NCI-H82 (cell line): ENCODE data around the gene RPL12.

ENCODE experiments used
- DNase-seq: peaks from one replicate; lab custom pipeline; 2025; lab: John Stamatoyannopoulos, UW

Gene RPL12

DNA sequence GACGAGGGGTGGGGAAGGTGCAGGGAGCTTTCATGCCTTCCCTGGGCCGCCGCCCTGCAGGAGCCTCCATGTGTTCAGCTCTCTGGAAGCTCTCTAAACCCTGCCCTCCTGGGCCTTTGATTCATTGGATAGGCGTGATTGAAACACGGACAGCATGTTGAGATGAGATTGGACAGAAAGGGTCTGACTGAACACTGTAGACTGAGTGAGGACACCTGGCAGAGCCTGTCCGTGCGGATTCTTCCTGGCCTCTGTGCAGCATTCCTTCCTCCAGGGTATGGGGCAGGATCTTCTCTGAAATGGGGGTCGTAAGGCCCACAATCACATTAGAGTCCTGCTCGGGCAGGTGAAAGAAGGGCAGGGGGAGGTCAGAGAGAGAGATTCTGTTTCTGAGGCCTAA lies 12.8 kb downstream of the RPL12 start:
- no peak for DNase-seq

GRCh38 chr9:127437497-127438264 lies 13.5 kb downstream of the RPL12 start:
- no peak for DNase-seq

- no peak for DNase-seq
Observed at GRCh38 chr9:127430415-127430814, 20.8 kb downstream of the RPL12 start.

DNA sequence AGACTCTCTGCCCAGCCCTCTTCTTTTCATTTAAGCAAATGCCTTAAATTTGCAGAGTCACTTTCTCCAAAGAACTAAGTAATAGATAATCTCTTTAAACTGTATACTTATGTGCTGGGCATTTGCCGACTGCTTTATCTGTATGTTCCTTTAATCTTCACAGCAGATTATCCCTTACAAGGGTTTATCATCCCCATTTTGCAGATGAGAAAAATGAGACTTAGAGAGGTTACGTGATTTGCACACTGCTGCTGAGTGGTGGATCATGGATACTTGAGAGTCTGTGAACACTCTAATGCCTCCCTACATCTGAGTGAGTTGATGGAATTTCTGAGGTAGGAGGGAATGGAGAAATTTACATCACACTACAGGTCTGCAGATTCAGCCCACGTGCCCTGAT lies 22.9 kb downstream of the RPL12 start:
- DNase-seq, result peak; percentile 41

GRCh38 chr9:127426756-127427155 lies 24.4 kb downstream of the RPL12 start:
- DNase-seq, result no peak

- DNase-seq, result peak; percentile 54
Observed at GRCh38 chr9:127424676-127424999, 26.6 kb downstream of the RPL12 start.

DNA sequence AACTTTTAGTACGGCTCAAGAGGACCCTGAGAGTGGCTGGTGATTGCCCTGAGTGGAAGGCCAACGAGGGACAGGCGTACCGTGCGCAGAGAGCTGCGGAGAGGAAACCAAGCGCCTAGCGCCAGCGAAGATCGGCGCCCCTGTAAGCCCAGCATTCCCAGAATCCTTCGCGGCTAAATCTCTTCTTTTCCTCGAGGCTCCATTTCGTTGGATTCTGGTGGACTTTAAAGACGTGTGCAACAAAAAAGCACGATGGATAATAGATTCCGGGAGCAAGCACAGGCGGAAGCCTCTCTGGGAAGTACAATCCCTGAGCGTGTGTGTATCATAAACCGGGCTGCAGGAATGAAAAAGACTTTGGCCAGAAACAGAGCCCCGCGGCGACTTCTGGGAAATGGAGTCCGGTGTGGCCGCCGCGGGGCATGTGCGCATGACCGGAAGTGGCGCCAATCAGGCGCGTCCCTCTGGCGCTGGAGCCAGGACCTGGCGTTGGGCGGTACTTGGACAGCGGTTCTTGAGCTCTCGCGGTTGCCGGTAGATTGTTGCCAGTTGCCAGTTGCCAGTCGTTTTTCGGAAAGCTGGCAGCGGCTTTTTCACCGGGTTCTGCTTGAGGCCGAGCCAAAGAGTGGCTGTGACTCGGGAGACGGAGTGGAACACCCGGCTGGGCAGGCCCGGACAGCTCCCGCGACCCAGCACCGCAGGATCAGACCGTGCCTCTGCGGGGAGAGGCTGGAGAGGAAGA lies 27.1 kb downstream of the RPL12 start, which contains the start of gene ZNF79:
Gene ZNF79 (plus strand): TSS at position 449 of the 742 bp plus-strand sequence. CDS start 406 bp downstream, outside the sequence.
- DNase-seq, result peak; percentile 94

- DNase-seq, result no peak
Observed at GRCh38 chr9:127423476-127423933, 27.7 kb downstream of the RPL12 start.

- peak; percentile 60 for DNase-seq
Observed at GRCh38 chr9:127422787-127423186, 28.4 kb downstream of the RPL12 start.

DNA sequence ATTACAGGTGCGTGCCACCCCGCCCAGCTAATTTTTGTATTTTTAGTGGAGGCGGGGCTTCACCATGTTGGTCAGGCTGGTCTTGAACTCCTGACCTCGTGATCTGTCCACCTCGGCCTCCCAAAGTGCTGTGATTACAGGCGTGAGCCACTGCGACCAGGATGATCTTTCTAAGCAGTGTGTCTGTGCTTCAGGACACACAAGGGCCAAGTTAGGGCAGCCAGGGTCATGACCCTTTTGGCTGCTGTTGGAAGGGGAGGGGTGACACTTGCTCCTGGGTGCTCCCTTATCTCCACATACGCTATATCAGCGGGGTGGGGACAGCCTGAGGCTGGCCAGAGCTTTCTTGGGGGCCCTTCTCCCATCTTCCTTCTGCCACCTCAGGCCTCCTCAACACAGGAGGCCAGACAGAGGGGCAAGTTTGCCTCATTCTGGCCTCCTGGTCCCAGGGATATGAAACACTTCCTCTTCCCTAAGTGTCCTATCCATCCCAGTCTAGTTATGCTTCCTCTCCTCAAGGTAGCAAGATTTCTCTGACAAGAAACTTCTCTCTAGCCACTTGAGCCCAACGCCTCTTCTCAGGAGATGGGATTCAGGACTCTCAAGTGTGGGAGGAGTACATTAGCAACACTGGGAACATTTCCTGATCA lies 28.9 kb downstream of the RPL12 start:
- no peak for DNase-seq

- no peak for DNase-seq
Observed at GRCh38 chr9:127421057-127421456, 30.1 kb downstream of the RPL12 start.

GRCh38 chr9:127419348-127419747 lies 31.9 kb downstream of the RPL12 start:
- no peak for DNase-seq

- DNase-seq, result peak; percentile 57
Observed at GRCh38 chr9:127418037-127418471, 33.2 kb downstream of the RPL12 start.

GRCh38 chr9:127417131-127418036 lies 33.8 kb downstream of the RPL12 start:
- DNase-seq, result no peak

GRCh38 chr9:127415657-127416056 lies 35.5 kb downstream of the RPL12 start:
- DNase-seq, result no peak

DNA sequence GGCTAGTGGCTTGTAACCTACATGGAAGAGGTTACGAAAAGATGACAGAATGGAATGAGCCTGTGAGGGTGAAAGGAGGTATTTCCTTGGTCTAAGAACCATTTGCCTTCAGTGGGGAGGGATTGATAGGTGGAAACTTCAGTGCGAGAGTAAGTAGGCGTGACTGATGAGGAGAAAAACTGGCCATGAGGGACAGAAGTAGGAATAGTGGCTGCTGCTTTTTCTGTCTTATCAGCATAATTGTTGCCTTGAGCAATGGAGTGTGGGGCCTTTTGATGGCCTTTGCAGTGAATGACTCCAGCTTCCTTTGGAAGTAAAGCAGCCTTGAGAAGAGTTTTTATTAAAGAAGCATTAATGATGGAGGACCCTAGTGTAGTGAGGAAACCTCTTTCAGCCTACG lies 36.1 kb downstream of the RPL12 start:
- DNase-seq, result no peak

DNA sequence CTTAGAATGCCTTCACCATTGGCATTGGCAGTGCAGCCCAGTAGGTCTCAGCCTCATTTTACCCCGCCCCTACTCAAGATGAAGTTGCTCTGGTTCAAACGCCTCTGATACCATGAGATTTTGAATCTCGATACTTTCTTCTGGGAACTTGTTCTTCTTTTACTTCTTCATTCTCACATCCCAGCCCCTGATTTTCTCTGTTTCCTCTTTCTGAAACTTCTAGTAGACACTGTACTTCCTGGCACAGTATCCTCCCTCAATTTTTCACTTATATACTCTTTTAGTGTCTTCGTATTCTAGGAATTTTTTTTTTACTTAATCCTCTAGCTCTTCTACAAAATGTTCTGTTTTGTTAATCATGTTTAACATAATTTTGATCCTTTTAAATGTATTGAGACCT lies 40.1 kb downstream of the RPL12 start:
- no peak for DNase-seq

GRCh38 chr9:127407492-127407843 lies 43.7 kb downstream of the RPL12 start:
- DNase-seq, result no peak

GRCh38 chr9:127406799-127407491 lies 44.3 kb downstream of the RPL12 start:
- DNase-seq, result no peak

- DNase-seq, result peak; percentile 28
Observed at GRCh38 chr9:127405344-127406125, 45.7 kb downstream of the RPL12 start.
